Transverse colon (tissue), 4 donors: ENCODE results near the gene MEGF9.
"Not testable (repeated sequence)": the region's sequence is repeated elsewhere in the genome, so short reads cannot be mapped to it uniquely, and the experiment has no call there.

Source experiments
- CTCF ChIP-seq, 5 experiments: fragments of 200-600 bp in 3 of 5; fragments of 450-650 bp in 2 of 5; sonication (generic) in 3 of 5; IDR thresholded peaks; 1 replicate in 2 of 5; 2 replicates in 3 of 5; pipeline ENCODE4 v1.5.1; 2016 to 2017; ENCODE audit warnings: antibody characterized with exemption in 5 of 5, inconsistent platforms in 3 of 5, mild to moderate bottlenecking in 2 of 5, moderate library complexity in 1 of 5
- EP300 ChIP-seq: sonication (generic); formaldehyde crosslinking; IDR thresholded peaks from one replicate; pipeline ENCODE4 v1.6.1; 2017; ENCODE audit warnings: antibody characterized with exemption, low read depth
- POLR2A ChIP-seq: fragments of 450-650 bp; IDR thresholded peaks from one replicate; pipeline ENCODE4 v1.6.1; 2016; ENCODE audit warnings: antibody characterized with exemption, mild to moderate bottlenecking, moderate library complexity
- POLR2AphosphoS5 ChIP-seq, 3 donors: sonication (generic); formaldehyde crosslinking; IDR thresholded peaks; one replicate each; pipeline ENCODE4 v1.6.1; 2016; ENCODE audit warnings: antibody characterized with exemption in 3 of 3

- TF ChIP-seq CTCF (IDR thresholded peaks at IDR 0.05); POLR2A; POLR2AphosphoS5 (IDR thresholded peaks at IDR 0.05); EP300: not testable (repeated sequence)
These were observed 32.1 kb upstream of the MEGF9 start for GRCh38 chr9:120746366-120746765.
